ENCODE measurements around the gene TMEM81. TPM values are rescaled to one million over a fixed set of nuclear protein-coding genes. Genes with fewer than 3 reads are reported as not detected.

TMEM81 gene
- total and polyA plus RNA-seq, 10 donors: 2.4 to 5.4 (median 3.4) TPM

GRCh38 chr1:205056188-205056611 is 28.1 kb downstream of the TMEM81 start:
- intact Hi-C loops (cut with DNase I; ENCODE audit: low total_unique reads): no loop called here
- Histone ChIP-seq H3K4me1 (peaks cover 0 to under 1% (median 0%) of the 10 kb centered on the region in 6 donors), H3K27ac (no peak overlapping the region), H3K9me3 (no peaks in the 10 kb centered on the region), H3K27me3 (replicated peaks in 1 of 7) (peaks cover 0 to 21% (median 0%) of the 10 kb centered on the region in 7 donors), H3K36me3 (no peaks in the 10 kb centered on the region), H3K4me3 (no peak overlapping the region)
- TF ChIP-seq POLR2A (IDR thresholded peaks at IDR 0.05): no peak
- no peak for DNase-seq
- 88 to 94% (median 90%) methylated on average over 5 to 13 of the region's 13 CpGs for WGBS, 5 donors

GRCh38 chr1:205054013-205054412 is 30.2 kb downstream of the TMEM81 start:
- Histone ChIP-seq H3K36me3 (no peaks in the 10 kb centered on the region), H3K4me1 (no peaks in the 10 kb centered on the region), H3K4me3 (no peak overlapping the region), H3K27me3 (replicated peaks in 1 of 7) (peaks cover 0 to 21% (median 0%) of the 10 kb centered on the region in 7 donors), H3K9me3 (no peaks in the 10 kb centered on the region), H3K27ac (no peak overlapping the region)
- TF ChIP-seq POLR2AphosphoS5 (IDR thresholded peaks at IDR 0.05): no peak
- no peak for TF ChIP-seq POLR2A (IDR thresholded peaks at IDR 0.05)
- TF ChIP-seq CTCF (IDR thresholded peaks at IDR 0.05 in 8 of 11, conservative IDR thresholded peaks at IDR 0.05 in 3 of 11): no peak
- no peak for DNase-seq
- intact Hi-C loops (cut with DNase I; ENCODE audit: low total_unique reads): no loop called here
- 47 to 73% (median 64%) methylated on average over 7 of the region's 7 CpGs for WGBS, 5 donors

- intact Hi-C loops (cut with DNase I; ENCODE audit: low total_unique reads): no loop called here
Measured at GRCh38 chr1:205053296-205053695, 31.0 kb downstream of the TMEM81 start.

GRCh38 chr1:205052690-205053089 is 31.6 kb downstream of the TMEM81 start:
- Histone ChIP-seq H3K36me3 (no peaks in the 10 kb centered on the region), H3K27ac (no peak overlapping the region), H3K4me3 (no peak overlapping the region), H3K9me3 (no peaks in the 10 kb centered on the region), H3K27me3 (replicated peaks in 1 of 7) (peaks cover 0 to 28% (median 0%) of the 10 kb centered on the region in 7 donors), H3K4me1 (no peaks in the 10 kb centered on the region)
- DNase-seq: no peak
- intact Hi-C loops (cut with DNase I; ENCODE audit: low total_unique reads): no loop called here
- 76 to 84% (median 78%) methylated on average over 9 to 11 of the region's 11 CpGs for WGBS, 5 donors
- TF ChIP-seq POLR2A (IDR thresholded peaks at IDR 0.05) (no peak), CTCF (IDR thresholded peaks at IDR 0.05 in 8 of 11, conservative IDR thresholded peaks at IDR 0.05 in 3 of 11) (no peak), POLR2AphosphoS5 (IDR thresholded peaks at IDR 0.05) (no peak)

More at GRCh38 chr1:205053296-205053695, 31.0 kb downstream of the TMEM81 start:
- no peaks in the 10 kb centered on the region for H3K9me3 ChIP-seq
- WGBS, 5 donors: 86 to 93% (median 92%) methylated on average over 5 of the region's 5 CpGs
- no peaks in the 10 kb centered on the region for H3K36me3 ChIP-seq
- H3K4me1 ChIP-seq: no peaks in the 10 kb centered on the region
- H3K27me3 ChIP-seq (replicated peaks in 1 of 7): peaks cover 0 to 23% (median 0%) of the 10 kb centered on the region in 7 donors
- H3K27ac ChIP-seq: no peak overlapping the region
- TF ChIP-seq CTCF (IDR thresholded peaks at IDR 0.05 in 8 of 11, conservative IDR thresholded peaks at IDR 0.05 in 3 of 11) (no peak), POLR2A (IDR thresholded peaks at IDR 0.05) (no peak), POLR2AphosphoS5 (IDR thresholded peaks at IDR 0.05) (no peak)
- DNase-seq: no peak
- no peak overlapping the region for H3K4me3 ChIP-seq

- Histone ChIP-seq H3K4me1 (no peaks in the 10 kb centered on the region), H3K4me3 (no peak overlapping the region), H3K27ac (no peak overlapping the region), H3K9me3 (no peaks in the 10 kb centered on the region), H3K36me3 (no peaks in the 10 kb centered on the region), H3K27me3 (replicated peaks in 1 of 7) (peaks cover 0 to 56% (median 8%) of the 10 kb centered on the region in 7 donors)
- intact Hi-C loops (cut with DNase I; ENCODE audit: low total_unique reads): no loop called here
- no peak for DNase-seq
- WGBS, 5 donors: 64 to 81% (median 70%) methylated on average over 6 of the region's 6 CpGs
- TF ChIP-seq POLR2A (IDR thresholded peaks at IDR 0.05): no peak
- no peak for TF ChIP-seq POLR2AphosphoS5 (IDR thresholded peaks at IDR 0.05)
- TF ChIP-seq CTCF (IDR thresholded peaks at IDR 0.05 in 8 of 11, conservative IDR thresholded peaks at IDR 0.05 in 3 of 11): no peak
Measured at GRCh38 chr1:205049479-205049878, 34.8 kb downstream of the TMEM81 start.

Data from spleen (tissue), 11 donors.